Measurements from ENCODE around the gene GRHL1.

GRCh38 chr2:9988320-9988719 lies 36.8 kb downstream of the GRHL1 start:
- TF ChIP-seq EZH2phosphoT487 (IDR thresholded peaks at IDR 0.05; ENCODE audit: borderline replicate concordance, low read length): no peak
- TF ChIP-seq, protein P1, sequence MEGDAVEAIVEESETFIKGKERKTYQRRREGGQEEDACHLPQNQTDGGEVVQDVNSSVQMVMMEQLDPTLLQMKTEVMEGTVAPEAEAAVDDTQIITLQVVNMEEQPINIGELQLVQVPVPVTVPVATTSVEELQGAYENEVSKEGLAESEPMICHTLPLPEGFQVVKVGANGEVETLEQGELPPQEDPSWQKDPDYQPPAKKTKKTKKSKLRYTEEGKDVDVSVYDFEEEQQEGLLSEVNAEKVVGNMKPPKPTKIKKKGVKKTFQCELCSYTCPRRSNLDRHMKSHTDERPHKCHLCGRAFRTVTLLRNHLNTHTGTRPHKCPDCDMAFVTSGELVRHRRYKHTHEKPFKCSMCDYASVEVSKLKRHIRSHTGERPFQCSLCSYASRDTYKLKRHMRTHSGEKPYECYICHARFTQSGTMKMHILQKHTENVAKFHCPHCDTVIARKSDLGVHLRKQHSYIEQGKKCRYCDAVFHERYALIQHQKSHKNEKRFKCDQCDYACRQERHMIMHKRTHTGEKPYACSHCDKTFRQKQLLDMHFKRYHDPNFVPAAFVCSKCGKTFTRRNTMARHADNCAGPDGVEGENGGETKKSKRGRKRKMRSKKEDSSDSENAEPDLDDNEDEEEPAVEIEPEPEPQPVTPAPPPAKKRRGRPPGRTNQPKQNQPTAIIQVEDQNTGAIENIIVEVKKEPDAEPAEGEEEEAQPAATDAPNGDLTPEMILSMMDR (IDR thresholded peaks at IDR 0.05; ENCODE audit: low read depth, low read length, poor library complexity, severe bottlenecking): no peak
